SK-N-SH treated with all-trans-retinoic acid at 6 μM for 48 hours (cell line): ENCODE measurements around the gene ARMH1.

Source experiments
- CSDC2 ChIP-seq: fragments of 250-450 bp; sonication (Bioruptor Pico); IDR thresholded peaks from 2 replicates; pipeline ENCODE4 v1.5.0; 2020; ENCODE audit warnings: mild to moderate bottlenecking, moderate library complexity
- PPARA ChIP-seq: fragments of 250-450 bp; sonication (Bioruptor Pico); IDR thresholded peaks from 2 replicates; pipeline ENCODE4 v1.5.0; 2020; ENCODE audit warnings: mild to moderate bottlenecking, borderline replicate concordance
- SNAI2 ChIP-seq: fragments of 250-450 bp; sonication (Bioruptor Pico); IDR thresholded peaks from 2 replicates; pipeline ENCODE4 v1.5.0; 2020; ENCODE audit warnings: mild to moderate bottlenecking, moderate library complexity
- ZC3H10 ChIP-seq: fragments of 250-450 bp; sonication (Bioruptor Pico); IDR thresholded peaks from 2 replicates; pipeline ENCODE4 v1.5.1; 2021; ENCODE audit warnings: mild to moderate bottlenecking, moderate library complexity
- ZFP3 ChIP-seq: fragments of 250-450 bp; sonication (Bioruptor Pico); IDR thresholded peaks from 2 replicates; pipeline ENCODE4 v1.5.0; 2020; ENCODE audit warnings: mild to moderate bottlenecking, moderate library complexity
- ZNF565 ChIP-seq: fragments of 450-650 bp; formaldehyde crosslinking; conservative IDR thresholded peaks from 2 replicates; pipeline ENCODE4 v1.5.0; 2020; ENCODE audit warnings: low read depth, mild to moderate bottlenecking, moderate library complexity
- ZNF8 ChIP-seq: fragments of 450-650 bp; formaldehyde crosslinking; IDR thresholded peaks from 2 replicates; pipeline ENCODE4 v1.5.0; 2020; ENCODE audit warnings: mild to moderate bottlenecking, moderate library complexity
- TF ChIP-seq, protein P1 (sequence below): fragments of 250-450 bp; sonication (Bioruptor Pico); IDR thresholded peaks from 2 replicates; pipeline ENCODE4 v1.8.0; 2020; ENCODE audit warnings: mild to moderate bottlenecking, moderate library complexity, borderline replicate concordance
- TF ChIP-seq, protein P2 (sequence below): fragments of 250-450 bp; sonication (Bioruptor Pico); IDR thresholded peaks from 2 replicates; pipeline ENCODE4 v1.5.1; 2021; ENCODE audit warnings: mild to moderate bottlenecking, moderate library complexity

DNA sequence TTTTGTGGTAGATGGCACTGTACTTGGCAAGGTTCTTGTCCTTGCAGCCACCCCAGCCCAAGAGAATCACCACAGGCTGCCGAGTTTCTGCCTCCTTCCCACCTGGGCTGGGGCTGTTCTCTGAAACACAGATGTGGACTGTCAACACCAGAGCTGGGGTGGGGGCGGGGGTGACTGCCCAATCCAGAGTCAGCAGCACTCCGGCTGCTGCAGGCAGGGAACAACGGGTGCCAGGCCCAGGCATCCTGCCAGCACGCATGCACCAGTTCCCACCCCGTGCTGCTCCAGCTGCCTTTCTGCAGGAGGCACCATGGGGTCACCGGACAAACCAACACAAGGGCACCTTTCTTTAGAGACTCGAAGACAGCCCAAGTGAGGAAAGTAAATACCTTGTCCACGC, 14.3 kb upstream of the ARMH1 start:
- TF ChIP-seq ZC3H10 (CRISPR knock-in tag) (no peak), SNAI2 (CRISPR knock-in tag) (no peak), PPARA (CRISPR knock-in tag) (no peak), ZNF8 (CRISPR knock-in tag) (no peak), ZNF565 (CRISPR knock-in tag) (no peak), CSDC2 (CRISPR knock-in tag) (no peak), ZFP3 (CRISPR knock-in tag) (no peak)
- TF ChIP-seq, protein P1, sequence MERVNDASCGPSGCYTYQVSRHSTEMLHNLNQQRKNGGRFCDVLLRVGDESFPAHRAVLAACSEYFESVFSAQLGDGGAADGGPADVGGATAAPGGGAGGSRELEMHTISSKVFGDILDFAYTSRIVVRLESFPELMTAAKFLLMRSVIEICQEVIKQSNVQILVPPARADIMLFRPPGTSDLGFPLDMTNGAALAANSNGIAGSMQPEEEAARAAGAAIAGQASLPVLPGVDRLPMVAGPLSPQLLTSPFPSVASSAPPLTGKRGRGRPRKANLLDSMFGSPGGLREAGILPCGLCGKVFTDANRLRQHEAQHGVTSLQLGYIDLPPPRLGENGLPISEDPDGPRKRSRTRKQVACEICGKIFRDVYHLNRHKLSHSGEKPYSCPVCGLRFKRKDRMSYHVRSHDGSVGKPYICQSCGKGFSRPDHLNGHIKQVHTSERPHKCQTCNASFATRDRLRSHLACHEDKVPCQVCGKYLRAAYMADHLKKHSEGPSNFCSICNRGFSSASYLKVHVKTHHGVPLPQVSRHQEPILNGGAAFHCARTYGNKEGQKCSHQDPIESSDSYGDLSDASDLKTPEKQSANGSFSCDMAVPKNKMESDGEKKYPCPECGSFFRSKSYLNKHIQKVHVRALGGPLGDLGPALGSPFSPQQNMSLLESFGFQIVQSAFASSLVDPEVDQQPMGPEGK (CRISPR knock-in tag) = no peak
- TF ChIP-seq, protein P2, sequence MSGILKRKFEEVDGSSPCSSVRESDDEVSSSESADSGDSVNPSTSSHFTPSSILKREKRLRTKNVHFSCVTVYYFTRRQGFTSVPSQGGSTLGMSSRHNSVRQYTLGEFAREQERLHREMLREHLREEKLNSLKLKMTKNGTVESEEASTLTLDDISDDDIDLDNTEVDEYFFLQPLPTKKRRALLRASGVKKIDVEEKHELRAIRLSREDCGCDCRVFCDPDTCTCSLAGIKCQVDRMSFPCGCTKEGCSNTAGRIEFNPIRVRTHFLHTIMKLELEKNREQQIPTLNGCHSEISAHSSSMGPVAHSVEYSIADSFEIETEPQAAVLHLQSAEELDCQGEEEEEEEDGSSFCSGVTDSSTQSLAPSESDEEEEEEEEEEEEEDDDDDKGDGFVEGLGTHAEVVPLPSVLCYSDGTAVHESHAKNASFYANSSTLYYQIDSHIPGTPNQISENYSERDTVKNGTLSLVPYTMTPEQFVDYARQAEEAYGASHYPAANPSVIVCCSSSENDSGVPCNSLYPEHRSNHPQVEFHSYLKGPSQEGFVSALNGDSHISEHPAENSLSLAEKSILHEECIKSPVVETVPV (CRISPR knock-in tag) = no peak
